GM21367 (cell line): ENCODE results near the gene HES1.
"Not testable (repeated sequence)": the region's sequence is repeated elsewhere in the genome, so short reads cannot be mapped to it uniquely, and the experiment has no call there.

Experiments used
- ATAC-seq: cut with Tn5 transposase; IDR thresholded peaks from one replicate; pipeline ENCODE4 v1.9.1; 2021; ENCODE audit not compliant: unreplicated experiment

HES1 gene, protein sequence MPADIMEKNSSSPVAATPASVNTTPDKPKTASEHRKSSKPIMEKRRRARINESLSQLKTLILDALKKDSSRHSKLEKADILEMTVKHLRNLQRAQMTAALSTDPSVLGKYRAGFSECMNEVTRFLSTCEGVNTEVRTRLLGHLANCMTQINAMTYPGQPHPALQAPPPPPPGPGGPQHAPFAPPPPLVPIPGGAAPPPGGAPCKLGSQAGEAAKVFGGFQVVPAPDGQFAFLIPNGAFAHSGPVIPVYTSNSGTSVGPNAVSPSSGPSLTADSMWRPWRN

GRCh38 chr3:194135806-194136518 lies at the start of gene HES1:
HES1 (plus strand) TSS chr3:194136148; CDS start chr3:194136381, 233 bp downstream.
- ATAC-seq: peak; percentile 22

GRCh38 chr3:194086388-194087075 lies 49.4 kb upstream of the HES1 start:
- no peak for ATAC-seq

- ATAC-seq: no peak
Observed at GRCh38 chr3:194087280-194087679, 48.7 kb upstream of the HES1 start.

DNA sequence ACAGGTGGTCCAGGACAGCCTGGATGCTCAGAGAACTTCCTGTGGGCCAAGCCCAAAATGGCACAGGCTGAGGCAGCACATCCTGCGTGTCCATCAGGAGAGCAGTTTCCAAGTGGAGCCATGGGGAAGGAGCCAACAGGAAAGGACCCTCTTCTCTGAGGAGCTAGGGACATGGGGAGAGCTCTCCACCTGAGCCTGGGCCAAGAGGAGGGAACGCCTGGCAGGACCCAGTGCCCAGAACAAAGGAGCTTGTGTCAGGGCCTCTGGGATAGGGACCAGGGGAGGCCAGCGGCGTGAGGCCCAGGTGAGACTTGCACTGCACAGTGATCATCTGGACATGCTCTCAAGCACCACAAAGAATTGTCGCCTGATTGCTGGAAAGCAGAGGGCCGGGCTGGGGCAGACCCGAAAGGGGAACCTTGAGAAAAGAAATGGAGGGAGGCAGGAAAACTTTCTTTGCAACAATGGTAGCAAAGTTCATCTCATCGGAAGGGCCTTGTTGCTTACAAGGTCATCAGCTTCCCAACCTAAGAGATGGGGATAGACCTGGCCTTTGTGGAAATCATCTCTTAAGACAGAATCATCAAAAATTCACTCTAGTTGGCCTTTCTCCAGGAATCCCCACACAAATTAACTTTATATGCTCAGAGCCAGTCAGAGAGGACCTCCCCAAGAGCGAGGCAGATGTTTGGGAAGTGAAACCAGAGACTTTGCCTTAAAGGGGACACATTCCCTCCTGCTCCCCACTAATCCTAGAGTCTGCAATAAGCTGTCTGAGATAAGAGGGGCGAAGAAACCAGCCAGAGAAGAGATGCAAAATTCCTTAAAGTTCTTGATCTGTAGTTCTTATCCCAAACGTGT lies 47.7 kb upstream of the HES1 start:
- no peak for ATAC-seq

GRCh38 chr3:194089357-194090177 lies 46.4 kb upstream of the HES1 start:
- ATAC-seq: no peak

GRCh38 chr3:194090178-194090555 lies 45.8 kb upstream of the HES1 start:
- ATAC-seq: not testable (repeated sequence)

- ATAC-seq: no peak
Observed at GRCh38 chr3:194090716-194091115, 45.2 kb upstream of the HES1 start.

DNA sequence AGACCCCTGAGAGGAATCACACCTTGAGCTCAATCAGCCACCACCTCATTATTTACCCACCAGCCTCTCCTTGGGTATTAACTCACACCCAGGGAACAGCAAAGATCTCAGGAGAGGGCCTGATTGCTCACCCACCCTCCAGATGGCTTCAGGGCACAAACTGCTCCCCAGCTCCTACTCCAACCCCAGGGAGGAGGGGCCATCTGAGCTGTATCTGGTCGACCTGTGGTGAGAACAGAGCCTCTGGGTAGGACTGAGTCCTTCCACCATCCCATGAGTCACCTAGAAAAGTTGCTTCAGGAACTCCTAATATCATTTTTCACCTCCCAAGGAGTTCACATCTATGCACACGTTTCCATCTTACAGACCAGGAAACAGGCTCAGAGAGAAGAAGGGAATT lies 44.8 kb upstream of the HES1 start:
- ATAC-seq: no peak

DNA sequence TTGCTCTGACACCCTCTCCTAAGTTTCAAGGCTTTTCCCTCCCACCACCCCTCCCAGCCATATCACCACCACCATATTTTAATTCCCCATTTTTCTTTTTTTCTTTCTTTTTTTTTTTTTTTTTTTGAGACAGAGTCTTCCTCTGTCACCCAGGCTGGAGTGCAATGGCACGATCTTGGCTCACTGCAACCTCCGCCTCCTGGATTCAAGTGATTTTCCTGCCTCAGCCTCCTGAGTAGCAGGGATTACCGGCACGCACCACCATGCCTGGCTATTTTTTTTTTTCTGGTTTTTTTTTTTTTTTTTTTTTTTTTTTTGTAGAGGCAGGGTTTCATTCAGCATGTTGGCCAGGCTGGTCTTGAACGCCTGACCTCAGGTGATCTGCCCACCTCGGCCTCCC lies 44.1 kb upstream of the HES1 start:
- not testable (repeated sequence) for ATAC-seq

- no peak for ATAC-seq
Observed at GRCh38 chr3:194092881-194093301, 43.1 kb upstream of the HES1 start.

DNA sequence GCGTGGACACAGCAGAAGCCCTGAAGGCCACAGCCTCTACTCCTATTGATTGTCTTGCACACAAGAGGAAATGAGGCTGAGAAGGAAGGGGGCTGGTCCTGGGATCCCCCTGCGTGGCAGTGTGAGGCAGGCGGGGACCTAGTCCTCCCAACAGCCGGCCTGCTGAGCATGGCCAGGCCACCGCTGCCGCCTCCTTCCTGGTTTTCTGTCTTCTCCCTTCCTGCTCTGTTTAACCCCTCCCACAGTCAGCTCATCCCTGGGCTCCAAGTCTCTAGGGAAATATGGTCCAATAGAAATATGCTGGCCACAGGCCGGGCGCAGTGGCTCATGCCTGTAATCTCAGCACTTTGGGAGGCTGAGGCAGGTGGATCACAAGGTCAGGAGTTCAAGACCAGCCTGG lies 42.1 kb upstream of the HES1 start:
- ATAC-seq: no peak

GRCh38 chr3:194095464-194095863 lies 40.5 kb upstream of the HES1 start:
- ATAC-seq: no peak

GRCh38 chr3:194095902-194096301 lies 40.0 kb upstream of the HES1 start:
- no peak for ATAC-seq

GRCh38 chr3:194097141-194097882 lies 38.6 kb upstream of the HES1 start:
- ATAC-seq: no peak

DNA sequence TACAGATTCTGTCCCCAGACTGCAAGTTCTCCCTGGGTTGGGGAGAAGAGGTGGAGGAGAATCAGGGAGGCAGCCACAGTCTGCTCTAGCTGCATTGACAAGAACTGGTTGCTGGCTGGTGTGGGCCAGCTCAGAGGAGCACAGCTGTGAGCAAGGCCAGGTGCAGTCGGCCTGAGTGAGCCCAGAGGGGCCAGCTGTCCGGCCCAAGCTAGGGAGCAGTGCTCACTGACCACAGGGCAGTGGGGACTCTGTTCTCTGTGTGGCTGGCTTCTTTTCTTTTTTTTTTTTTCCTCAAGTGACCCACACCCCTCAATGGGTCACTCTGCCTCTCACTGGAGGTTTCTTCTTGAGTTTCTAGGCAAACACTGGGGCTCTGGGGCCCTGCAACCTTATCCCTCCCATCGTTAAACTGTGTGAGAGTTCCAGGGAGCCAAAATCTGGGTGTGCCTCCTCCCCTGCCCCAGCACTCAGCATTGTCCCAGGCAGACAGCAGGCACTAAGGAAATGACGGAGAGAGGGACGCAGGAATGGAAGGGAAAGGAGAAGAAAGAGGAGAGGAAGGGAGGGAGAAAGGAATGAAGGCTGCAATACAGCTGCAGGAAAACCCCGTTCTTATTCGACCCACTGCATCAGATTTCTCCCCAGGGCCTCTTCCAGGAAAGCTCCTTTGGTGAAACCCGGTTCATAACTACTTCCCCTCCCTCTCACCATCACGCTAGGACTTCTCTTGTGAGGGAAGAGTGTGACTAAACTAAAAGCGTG lies 37.7 kb upstream of the HES1 start:
- no peak for ATAC-seq

DNA sequence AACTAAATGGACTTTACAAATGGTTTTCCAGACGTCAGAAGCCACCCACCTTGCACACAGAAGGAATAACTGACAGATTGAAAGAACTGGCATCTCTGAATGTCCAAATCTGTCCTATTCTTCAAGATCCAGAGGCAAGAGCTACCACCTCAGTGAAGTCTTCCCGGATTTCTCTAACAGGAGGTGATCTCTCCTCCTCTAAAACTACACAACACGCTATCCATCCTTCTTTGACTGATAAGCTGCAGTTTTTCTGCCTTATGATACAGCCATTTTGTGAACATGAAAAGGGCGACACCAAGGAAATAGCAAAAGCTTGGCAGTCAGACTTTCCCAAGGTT lies 37.1 kb upstream of the HES1 start:
- no peak for ATAC-seq

DNA sequence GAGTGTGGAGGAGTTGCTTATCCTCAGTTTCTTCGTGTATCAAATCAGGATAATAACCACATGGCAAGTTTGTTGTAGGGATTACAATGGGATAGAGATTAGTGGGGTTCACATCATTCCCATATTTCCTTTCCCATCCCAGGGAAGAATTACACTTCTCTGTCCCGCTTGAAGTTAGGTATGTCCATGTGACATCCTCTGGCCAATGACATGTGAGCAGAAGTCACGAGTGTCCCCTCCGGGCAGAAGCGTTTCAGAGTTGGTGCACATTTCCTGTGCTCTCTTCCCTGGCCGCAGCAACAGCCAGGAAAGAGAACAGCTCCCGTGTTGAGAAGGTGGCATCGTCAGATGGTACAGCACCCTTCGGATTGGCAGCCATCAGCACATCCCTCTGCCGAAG lies 36.7 kb upstream of the HES1 start:
- no peak for ATAC-seq

GRCh38 chr3:194100856-194101390 lies 35.0 kb upstream of the HES1 start:
- ATAC-seq: peak; percentile 86
